Coronary artery (tissue), 2 donors: Measurements from ENCODE around the gene ODF2.
A peak's percentile ranks its signal among the peaks of the same experiment; 100 is the strongest.

Experiments
- DNase-seq: peaks from one replicate; pipeline ENCODE4 v3.0.0-alpha.2; 2017; ENCODE audit warnings: low spot score
- H3K27ac ChIP-seq, 2 donors: fragments of 200-600 bp; sonication (generic); one replicate each; pipeline ENCODE4 v1.5.1; 2016 to 2019
- H3K4me3 ChIP-seq: fragments of 200-600 bp; sonication (generic); 2 replicates; pipeline ENCODE4 v1.5.1; 2016; ENCODE audit warnings: mild to moderate bottlenecking, moderate library complexity
- CTCF ChIP-seq: fragments of 200-600 bp; sonication (generic); IDR thresholded peaks from one replicate; pipeline ENCODE4 v1.5.1; 2019; ENCODE audit warnings: antibody characterized with exemption

ODF2 gene

GRCh38 chr9:128469070-128469469, 13.3 kb downstream of the ODF2 start:
- H3K4me3 ChIP-seq: no peak overlapping the region
- DNase-seq: no peak
- H3K27ac ChIP-seq: no peak overlapping the region
- no peak for TF ChIP-seq CTCF

DNA sequence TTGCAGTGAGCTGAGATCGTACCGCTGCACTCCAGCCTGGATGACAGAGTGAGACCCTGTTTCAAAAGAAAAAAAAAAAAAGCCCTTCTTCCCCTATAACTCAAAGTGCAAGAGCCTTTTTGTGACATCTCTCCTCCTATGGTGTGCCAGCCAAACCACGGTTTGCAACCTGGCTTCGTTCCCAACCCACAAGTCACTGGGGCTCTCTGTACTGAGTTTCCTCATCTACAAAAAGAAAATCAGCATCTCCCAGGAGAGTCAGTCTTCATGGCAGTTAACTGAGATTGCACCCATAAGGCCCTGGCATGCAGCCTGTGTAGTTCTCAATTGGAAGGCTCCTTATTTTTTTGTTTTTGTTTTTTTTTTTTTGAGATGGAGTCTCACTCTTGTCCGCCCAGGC, 14.8 kb downstream of the ODF2 start:
- no peak for DNase-seq
- Histone ChIP-seq H3K4me3 (no peak overlapping the region), H3K27ac (peak overlapping the region in 1 of 2 donors; percentile 32)
- TF ChIP-seq CTCF: no peak

- Histone ChIP-seq H3K4me3 (no peak overlapping the region), H3K27ac (no peak overlapping the region)
- no peak for TF ChIP-seq CTCF
- DNase-seq: no peak
Observed at GRCh38 chr9:128473104-128473503, 17.3 kb downstream of the ODF2 start.

DNA sequence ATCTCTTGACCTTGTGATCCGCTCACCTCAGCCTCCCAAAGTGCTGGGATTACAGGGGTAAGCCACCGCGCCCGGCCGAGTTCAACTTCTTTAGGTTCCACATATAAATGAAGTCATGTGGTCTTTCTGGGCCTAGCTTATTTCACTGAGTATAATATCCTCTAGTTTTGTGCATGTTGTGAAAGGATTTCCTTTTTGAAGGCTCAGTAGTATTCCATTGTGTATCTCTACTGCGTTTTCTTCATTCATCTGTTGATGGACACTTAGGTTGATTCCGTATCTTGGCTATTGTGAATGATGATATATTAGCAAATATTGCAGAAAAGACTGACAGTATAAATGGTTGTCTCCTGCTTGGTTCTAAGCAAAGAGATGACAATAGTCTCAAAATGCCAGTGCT, 20.1 kb downstream of the ODF2 start:
- H3K27ac ChIP-seq: no peak overlapping the region
- no peak for DNase-seq
- H3K4me3 ChIP-seq: no peak overlapping the region
- no peak for TF ChIP-seq CTCF

DNA sequence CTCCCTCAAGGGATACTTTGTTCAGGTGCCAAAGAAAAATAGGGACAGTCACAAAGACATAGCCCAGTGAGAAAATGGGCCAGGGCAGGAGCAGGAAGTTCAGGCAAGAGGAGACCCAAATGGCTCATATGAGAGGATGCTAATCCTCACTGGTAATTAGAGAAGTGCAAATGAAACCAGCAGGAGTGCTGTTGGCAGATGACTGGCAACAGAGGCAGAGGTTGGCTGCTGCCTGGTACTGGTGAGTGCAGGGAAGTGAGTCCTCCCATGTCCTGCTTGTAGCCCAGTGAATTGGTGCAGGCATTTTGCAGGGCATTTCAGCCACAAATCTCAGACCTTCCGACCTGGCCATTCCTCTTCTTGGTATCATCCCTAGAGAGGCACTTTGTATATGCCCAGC, 23.5 kb downstream of the ODF2 start:
- TF ChIP-seq CTCF: no peak
- Histone ChIP-seq H3K27ac (no peak overlapping the region), H3K4me3 (no peak overlapping the region)
- no peak for DNase-seq

GRCh38 chr9:128481561-128481960, 25.8 kb downstream of the ODF2 start:
- no peak for DNase-seq
- no peak overlapping the region for H3K27ac ChIP-seq
- no peak for TF ChIP-seq CTCF
- H3K4me3 ChIP-seq: no peak overlapping the region

- Histone ChIP-seq H3K4me3 (no peak overlapping the region), H3K27ac (no peak overlapping the region)
- no peak for DNase-seq
- TF ChIP-seq CTCF: no peak
Observed at GRCh38 chr9:128482186-128482585, 26.4 kb downstream of the ODF2 start.
